ENCODE measurements around the gene NAA16. TPM values are rescaled to one million over a fixed set of nuclear protein-coding genes. Genes with fewer than 3 reads are reported as not detected.

NAA16 gene
- total RNA-seq, result 10 to 100 TPM in 2 of 10 donors, 1 to 10 TPM in 8; 5.6 to 10.3 (median 8.5) TPM
- polyA plus RNA-seq, result 10 to 100 TPM in 1 of 2 donors, 1 to 10 TPM in 1; 3.4 to 15.1 TPM
- long read RNA-seq, donor 1, partial matches to known transcripts, result 4 of 6 reads
- long read RNA-seq, donor 1, other reads (novel, unspliced or antisense), result 2 of 6 reads
- long read RNA-seq, donor 2, partial matches to known transcripts, result 3 of 6 reads
- long read RNA-seq, donor 2, other reads (novel, unspliced or antisense), result 3 of 6 reads
- long read RNA-seq, donor 3, full-length matches to known transcripts, result 2 of 13 reads
- long read RNA-seq, donor 3, partial matches to known transcripts, result 6 of 13 reads
- long read RNA-seq, donor 3, other reads (novel, unspliced or antisense), result 5 of 13 reads

- WGBS, 2 donors, result 0 to 1% methylated on average over 29 to 32 of the region's 32 CpGs
- H3K9me3 ChIP-seq, result no peaks in the 10 kb centered on the region
- TF ChIP-seq CTCF (IDR thresholded peaks at IDR 0.05), result peak in 2 of 9 donors; percentile 9 to 18
- peaks cover 0 to 46% (median 34%) of the 10 kb centered on the region in 9 donors for H3K4me1 ChIP-seq
- no peaks in the 10 kb centered on the region for H3K36me3 ChIP-seq
- no peaks in the 10 kb centered on the region for H3K27me3 ChIP-seq
- ATAC-seq (peak; percentile 96 to 98 (median 96)), DNase-seq (peak; percentile 94 to 96)
- peak within 1 kb of the TSS; percentile 71 to 100 (median 97) for H3K4me3 ChIP-seq
- intact Hi-C loops (cut with DNase I), result loop anchor here in 2 of 10 donors (5.0 to 10.0 kb wide), 2 partner anchors 49 to 246 kb away; partner anchors contain the start of genes MTRF1 (in 2 of the 2) and WBP4 (in 1 of the 2)
- peak within 1 kb of the TSS; percentile 77 to 96 (median 92) for H3K27ac ChIP-seq
These were observed at the start of gene NAA16 for GRCh38 chr13:41310963-41311405. NAA16 (plus strand) TSS chr13:41311267; CDS start chr13:41311529, 262 bp downstream.

GRCh38 chr13:41263261-41263971 is 47.7 kb upstream of the NAA16 start, which contains the start of gene MTRF1:
MTRF1 (minus strand) TSS chr13:41263576; CDS start chr13:41260907, 2,669 bp downstream.
- peak within 1 kb of the TSS; percentile 19 to 88 (median 80) for H3K27ac ChIP-seq
- peaks cover 0 to 38% (median 6%) of the 10 kb centered on the region in 9 donors for H3K36me3 ChIP-seq
- no peak for TF ChIP-seq CTCF (IDR thresholded peaks at IDR 0.05)
- peak; percentile 74 to 85 for DNase-seq
- H3K9me3 ChIP-seq, result peaks cover 0 to 14% (median 2%) of the 10 kb centered on the region in 11 donors
- H3K27me3 ChIP-seq, result no peaks in the 10 kb centered on the region
- peaks cover 0 to 13% (median 5%) of the 10 kb centered on the region in 9 donors for H3K4me1 ChIP-seq
- ATAC-seq, result peak; percentile 96 to 99 (median 97)
- 0 to 1% methylated on average over 32 of the region's 32 CpGs for WGBS, 2 donors
- peak within 1 kb of the TSS; percentile 30 to 91 (median 64) for H3K4me3 ChIP-seq
- intact Hi-C loops (cut with DNase I), result loop anchor here in 4 of 10 donors (2.0 to 5.0 kb wide), 3 partner anchors 44 to 49 kb away; partner anchors contain the start of gene NAA16 (in 2 of the 4)

- Histone ChIP-seq H3K4me3 (no peak overlapping the region), H3K27me3 (no peaks in the 10 kb centered on the region), H3K4me1 (peaks cover 0 to 12% (median 5%) of the 10 kb centered on the region in 9 donors), H3K27ac (no peak overlapping the region), H3K9me3 (peaks cover 0 to 29% (median 12%) of the 10 kb centered on the region in 11 donors), H3K36me3 (peaks cover 0 to 2% (median 0%) of the 10 kb centered on the region in 9 donors)
- no peak for TF ChIP-seq CTCF (IDR thresholded peaks at IDR 0.05)
- no peak for DNase-seq
- intact Hi-C loops (cut with DNase I), result no loop called here
- no peak for ATAC-seq
These were observed 44.0 kb upstream of the NAA16 start for GRCh38 chr13:41267106-41267505.

- H3K27me3 ChIP-seq, result no peaks in the 10 kb centered on the region
- H3K4me1 ChIP-seq, result peaks cover 0 to 2% (median 0%) of the 10 kb centered on the region in 9 donors
- DNase-seq (no peak), ATAC-seq (no peak)
- H3K4me3 ChIP-seq, result no peak overlapping the region
- no peak overlapping the region for H3K27ac ChIP-seq
- intact Hi-C loops (cut with DNase I), result no loop called here
- H3K36me3 ChIP-seq, result no peaks in the 10 kb centered on the region
- 3 to 13% methylated on average over 1 of the region's 1 CpG for WGBS, 2 donors
- peaks cover 0 to 29% (median 12%) of the 10 kb centered on the region in 11 donors for H3K9me3 ChIP-seq
- TF ChIP-seq CTCF (IDR thresholded peaks at IDR 0.05), result no peak
These were observed 42.3 kb upstream of the NAA16 start for GRCh38 chr13:41268764-41269163.
